K562 (cell line): ENCODE measurements around the gene GABRB1. TPM values are rescaled to one million over a fixed set of nuclear protein-coding genes. Genes with fewer than 3 reads are reported as not detected.
A peak's percentile ranks its signal among the peaks of the same experiment; 100 is the strongest.

Experiments used
- ATAC-seq: fragments of 200-7000 bp; cut with Tn5 transposase; 3 replicates; pipeline ENCODE4 v1.9.1; 2020; ENCODE audit warnings: moderate library complexity
- BruUV-seq: library from RNA; stranded (reverse); fragments of 400-500 nt; replicated peaks from 2 replicates; lab custom pipeline; 2021; lab: Mats Ljungman, UMichigan
- CTCF ChIA-PET: fragments of 300-600 bp; formaldehyde crosslinking; extraction: SDS; loops from one replicate; lab custom pipeline; 2021; ENCODE audit warnings: low intra/inter-chr PET ratio; lab: Yijun Ruan, JAX
- POLR2A ChIA-PET: fragments of 300-600, 350-650 bp; sonication (Branson Sonifier 250); formaldehyde crosslinking; extraction: SDS; loops from one replicate; lab custom pipeline; 2021; ENCODE audit warnings: antibody characterized with exemption, inconsistent platforms; lab: Yijun Ruan, JAX
- DNase-seq, 4 experiments: peaks; one replicate each; pipeline versions ENCODE4 v3.0.0 to v3.0.0-alpha.2; 2011 to 2018; ENCODE audit warnings: low spot score in 3 of 4, mixed read lengths in 3 of 4; ENCODE audit errors: extremely low read depth in 1 of 4
- FAIRE-seq: peaks from 2 replicates; lab custom pipeline; 2011; peaks lifted over from hg19 to GRCh38; lab: Jason Lieb, UNC
- H2AFZ ChIP-seq: 2 replicates; pipeline ENCODE4 v1.6.0; 2011; ENCODE audit warnings: low read depth, low read length, control low read depth, inconsistent platforms
- H3K27ac ChIP-seq: fragments of 200-600 bp; 3 replicates; pipeline ENCODE4 v1.8.0; 2011; ENCODE audit warnings: low read depth, mild to moderate bottlenecking, control low read depth, inconsistent platforms, low read length, moderate library complexity, mixed read lengths; ENCODE audit errors: extremely low read depth
- H3K27me3 ChIP-seq, 2 experiments: fragments of 300-600 bp in 1 of 2; 2 replicates in 1 of 2; 3 replicates in 1 of 2; pipeline versions ENCODE4 v1.6.0 to v1.8.0; 2011; ENCODE audit warnings: inconsistent platforms in 2 of 2, low read length in 2 of 2, mild to moderate bottlenecking in 1 of 2, mixed read lengths in 1 of 2, moderate library complexity in 1 of 2; ENCODE audit not compliant: control insufficient read depth in 2 of 2, insufficient read depth in 2 of 2
- H3K36me3 ChIP-seq: fragments of 300-600 bp; 3 replicates; pipeline ENCODE4 v1.8.0; 2011; ENCODE audit warnings: mild to moderate bottlenecking, low read length, inconsistent platforms; ENCODE audit not compliant: control insufficient read depth, insufficient read depth
- H3K4me1 ChIP-seq, 2 experiments: fragments of 200-600 bp in 1 of 2; replicated peaks in 1 of 2; 2 replicates in 1 of 2; 3 replicates in 1 of 2; pipeline versions ENCODE4 v1.5.1 to v1.8.0; 2011; ENCODE audit warnings: inconsistent platforms in 2 of 2, low read length in 2 of 2, mild to moderate bottlenecking in 1 of 2, mixed read lengths in 1 of 2, moderate library complexity in 1 of 2; ENCODE audit not compliant: control insufficient read depth in 2 of 2, insufficient read depth in 2 of 2
- H3K4me2 ChIP-seq: 2 replicates; pipeline ENCODE4 v1.6.1; 2011; ENCODE audit warnings: low read length, control low read depth, inconsistent platforms, mixed read lengths; ENCODE audit not compliant: insufficient read depth
- H3K4me3 ChIP-seq: fragments of 200-600 bp; sonication (generic), shearing (Covaris generic); 2 replicates; pipeline ENCODE4 v1.5.1; 2016; ENCODE audit warnings: control low read depth, inconsistent platforms
- H3K79me2 ChIP-seq: fragments of 200-600 bp; 3 replicates; pipeline ENCODE4 v1.8.0; 2011; ENCODE audit warnings: low read length, inconsistent platforms; ENCODE audit not compliant: control insufficient read depth, insufficient read depth
- H3K9ac ChIP-seq, 2 experiments: 2 replicates each; pipeline versions ENCODE4 v1.6.0 to v1.6.1; 2011; ENCODE audit warnings: low read depth in 2 of 2, low read length in 2 of 2, control low read depth in 1 of 2, inconsistent platforms in 1 of 2, mild to moderate bottlenecking in 1 of 2, mixed read lengths in 1 of 2; ENCODE audit not compliant: insufficient read depth in 1 of 2
- H3K9me1 ChIP-seq: one replicate; pipeline ENCODE4 v1.6.0; 2011; ENCODE audit warnings: inconsistent platforms, mild to moderate bottlenecking, low read length, moderate library complexity; ENCODE audit not compliant: control insufficient read depth, insufficient read depth
- H3K9me3 ChIP-seq: replicated peaks from 2 replicates; pipeline ENCODE4 v1.5.1; 2011; ENCODE audit warnings: low read depth, low read length, inconsistent platforms; ENCODE audit not compliant: control insufficient read depth, insufficient read depth
- H4K20me1 ChIP-seq: replicated peaks from 2 replicates; pipeline ENCODE4 v1.6.1; 2011; ENCODE audit warnings: low read length, inconsistent platforms, mixed read lengths; ENCODE audit not compliant: control insufficient read depth, insufficient read depth
- ELF2 ChIP-seq: fragments of 250-450 bp; sonication (Bioruptor Pico); IDR thresholded peaks from 2 replicates; pipeline ENCODE4 v1.5.0; 2021; ENCODE audit warnings: mild to moderate bottlenecking
- ETV5 ChIP-seq: sonication (generic); formaldehyde crosslinking; IDR thresholded peaks from 2 replicates; pipeline ENCODE4 v1.4.0; 2020; ENCODE audit warnings: low read depth, mild to moderate bottlenecking, missing genetic modification reagents
- FOXJ3 ChIP-seq: sonication (generic); formaldehyde crosslinking; IDR thresholded peaks from 2 replicates; pipeline ENCODE4 v1.4.0; 2020; ENCODE audit warnings: mild to moderate bottlenecking, missing genetic modification reagents
- MEF2D ChIP-seq: conservative IDR thresholded peaks from 2 replicates; pipeline ENCODE4 v1.6.1; 2016; ENCODE audit warnings: low read depth, missing genetic modification characterization, missing compliant biosample characterization
- NCOA6 ChIP-seq: fragments of 450-650 bp; IDR thresholded peaks from 2 replicates; pipeline ENCODE4 v1.6.1; 2017; ENCODE audit warnings: mild to moderate bottlenecking
- SMARCA5 ChIP-seq: fragments of 450-650 bp; IDR thresholded peaks from 2 replicates; pipeline ENCODE4 v1.6.1; 2016
- TGIF2 ChIP-seq: sonication (generic); formaldehyde crosslinking; IDR thresholded peaks from 2 replicates; pipeline ENCODE4 v1.8.1; 2022; ENCODE audit warnings: mild to moderate bottlenecking, missing genetic modification reagents, moderate library complexity
- ZMIZ1 ChIP-seq, 2 experiments: fragments of 150-350 bp in 1 of 2; IDR thresholded peaks; 2 replicates each; pipeline ENCODE4 v1.6.1; 2012 to 2016; ENCODE audit warnings: low read depth in 2 of 2, low read length in 2 of 2, mild to moderate bottlenecking in 1 of 2, moderate library complexity in 1 of 2
- ZNF197 ChIP-seq: fragments of 200-800 bp; sonication (Bioruptor generic); IDR thresholded peaks from 2 replicates; pipeline ENCODE4 v1.6.1; 2016; ENCODE audit warnings: low read depth, missing genetic modification characterization, missing compliant biosample characterization
- ZNF316 ChIP-seq: fragments of 450-650 bp; IDR thresholded peaks from 2 replicates; pipeline ENCODE4 v1.6.1; 2016
- ZNF444 ChIP-seq: fragments of 250-450 bp; sonication (Bioruptor Pico); IDR thresholded peaks from 2 replicates; pipeline ENCODE4 v1.4.0; 2020; ENCODE audit warnings: mild to moderate bottlenecking, moderate library complexity
- WGBS: fragments of 100-300 bp; shearing (Covaris generic); methylation state at CpG from one replicate; pipeline ENCODE4 v1.1.6; 2016; ENCODE audit warnings: low coverage, mixed read lengths; ENCODE audit not compliant: insufficient coverage; ENCODE audit errors: missing lambda C conversion rate; 5-methylcytosine and 5-hydroxymethylcytosine counted together
- in situ Hi-C: fragments of 300-500 bp; cut with MboI; formaldehyde crosslinking; loops from 4 replicates; pipeline ENCODE4 v1.15.0; 2018; ENCODE audit warnings: inconsistent platforms, mixed read lengths
- intact Hi-C: fragments of 100-400 bp; cut with micrococcal nuclease; formaldehyde crosslinking; loops from 2 replicates; pipeline ENCODE4 v1.14.2; 2022
- polyA plus RNA-seq, 8 experiments: library from polyadenylated mRNA; depleted of rRNA in 4 of 8; stranded (reverse) in 5 of 8; unstranded in 3 of 8; fragments of >200 nt; fragmentation: Nextera tagmentation in 2 of 8; fragmentation: Illumina TruSeq in 1 of 8; extraction: Ambion mirVana in 2 of 8; extraction: Trizol in 1 of 8; gene quantifications; 2 replicates each; pipeline versions ENCODE4 v1.2.1 to v1.2.3, GENCODE V29; 2011 to 2014; ENCODE audit warnings: inconsistent platforms in 1 of 8, missing spikeins in 1 of 8
- total RNA-seq, 7 experiments: library from RNA; depleted of rRNA in 6 of 7; stranded (reverse); fragments of >200 nt in 6 of 7; fragmentation: Illumina TruSeq in 2 of 7; extraction: Trizol in 2 of 7; gene quantifications; 2 replicates each; pipeline versions ENCODE4 v1.2.1 to v1.2.3, GENCODE V29; 2011 to 2021; ENCODE audit warnings: low replicate concordance in 1 of 7
- TF ChIP-seq, protein P1 (sequence below): fragments of 200-400 bp; formaldehyde crosslinking; IDR thresholded peaks from 2 replicates; pipeline ENCODE4 v1.6.1; 2017; ENCODE audit warnings: mild to moderate bottlenecking, low read depth, low read length, moderate library complexity

GABRB1 gene
- total and polyA plus RNA-seq, 9 of the 15 experiments (the other 6 are each of a cell fraction or from before 2014, with no cell fraction given), result not detected

GRCh38 chr4:47013373-47013772, 18.0 kb upstream of the GABRB1 start (continued):
- TF ChIP-seq ELF2 (CRISPR knock-in tag) (no peak), ZNF444 (no peak), MEF2D (no peak), NCOA6 (no peak), SMARCA5 (no peak), FOXJ3 (CRISPR knock-in tag) (no peak), ZNF316 (peak; percentile 55; the same call in 1 of the 2 replicates)

- CTCF ChIA-PET, result no interaction called here
- 0% methylated on average over 4 of the region's 4 CpGs for WGBS
- Histone ChIP-seq H4K20me1 (no peaks in the 10 kb centered on the region), H3K79me2 (no peaks in the 10 kb centered on the region), H3K4me3 (no peak overlapping the region), H2AFZ (no peak overlapping the region), H3K36me3 (no peaks in the 10 kb centered on the region)
- BruUV-seq, result no TSS peak
- DNase-seq (no peak), ATAC-seq (no peak), FAIRE-seq (no peak)
- in situ Hi-C loops, result no loop called here
- TF ChIP-seq ETV5 (CRISPR knock-in tag), result no peak
- no peak for TF ChIP-seq TGIF2 (CRISPR knock-in tag)
- TF ChIP-seq, protein P1, sequence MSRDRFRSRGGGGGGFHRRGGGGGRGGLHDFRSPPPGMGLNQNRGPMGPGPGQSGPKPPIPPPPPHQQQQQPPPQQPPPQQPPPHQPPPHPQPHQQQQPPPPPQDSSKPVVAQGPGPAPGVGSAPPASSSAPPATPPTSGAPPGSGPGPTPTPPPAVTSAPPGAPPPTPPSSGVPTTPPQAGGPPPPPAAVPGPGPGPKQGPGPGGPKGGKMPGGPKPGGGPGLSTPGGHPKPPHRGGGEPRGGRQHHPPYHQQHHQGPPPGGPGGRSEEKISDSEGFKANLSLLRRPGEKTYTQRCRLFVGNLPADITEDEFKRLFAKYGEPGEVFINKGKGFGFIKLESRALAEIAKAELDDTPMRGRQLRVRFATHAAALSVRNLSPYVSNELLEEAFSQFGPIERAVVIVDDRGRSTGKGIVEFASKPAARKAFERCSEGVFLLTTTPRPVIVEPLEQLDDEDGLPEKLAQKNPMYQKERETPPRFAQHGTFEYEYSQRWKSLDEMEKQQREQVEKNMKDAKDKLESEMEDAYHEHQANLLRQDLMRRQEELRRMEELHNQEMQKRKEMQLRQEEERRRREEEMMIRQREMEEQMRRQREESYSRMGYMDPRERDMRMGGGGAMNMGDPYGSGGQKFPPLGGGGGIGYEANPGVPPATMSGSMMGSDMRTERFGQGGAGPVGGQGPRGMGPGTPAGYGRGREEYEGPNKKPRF, result no peak
- no peak for TF ChIP-seq ZNF197
- TF ChIP-seq ZMIZ1 (IDR thresholded peaks at IDR 0.05; ENCODE audit: low read depth in 2 of 2, low read length in 2 of 2), result no peak
- TF ChIP-seq, all 486 proteins: peak for 0
- intact Hi-C loops, result no loop called here
- Histone ChIP-seq H3K4me1 (no peaks in the 10 kb centered on the region), H3K27me3 (no peaks in the 10 kb centered on the region), H3K9me3 (no peaks in the 10 kb centered on the region), H3K9ac (no peak overlapping the region), H3K4me2 (no peak overlapping the region), H3K9me1 (no peaks in the 10 kb centered on the region), H3K27ac (no peak overlapping the region)
- POLR2A ChIA-PET, result no interaction called here
These were observed 14.3 kb upstream of the GABRB1 start for GRCh38 chr4:47017081-47017480.
